RKO (cell line): ENCODE measurements around the gene DCN.

Experiments used
- DNase-seq: peaks from one replicate; pipeline ENCODE4 v3.0.0-alpha.2; 2016; ENCODE audit warnings: low spot score

Gene DCN

DNA sequence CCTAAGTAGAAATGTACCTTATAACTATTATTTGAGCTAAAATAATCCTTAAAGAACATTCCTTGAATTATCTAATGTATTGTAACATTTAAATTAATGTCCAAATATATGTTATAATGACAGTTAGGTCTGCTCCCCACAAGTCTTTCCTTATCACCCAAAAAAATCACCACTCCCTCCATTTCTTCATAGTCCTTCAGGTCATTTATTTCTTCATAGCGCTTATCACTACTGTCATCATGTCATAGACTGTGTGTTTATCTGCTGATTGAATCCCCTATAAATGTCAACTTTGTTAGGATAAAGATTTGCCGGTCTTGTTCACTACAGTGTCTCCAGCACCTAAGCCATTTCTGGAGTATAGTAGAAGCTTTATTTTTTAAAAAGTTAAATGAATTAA, 83.3 kb downstream of the DCN start:
- DNase-seq = no peak

DNA sequence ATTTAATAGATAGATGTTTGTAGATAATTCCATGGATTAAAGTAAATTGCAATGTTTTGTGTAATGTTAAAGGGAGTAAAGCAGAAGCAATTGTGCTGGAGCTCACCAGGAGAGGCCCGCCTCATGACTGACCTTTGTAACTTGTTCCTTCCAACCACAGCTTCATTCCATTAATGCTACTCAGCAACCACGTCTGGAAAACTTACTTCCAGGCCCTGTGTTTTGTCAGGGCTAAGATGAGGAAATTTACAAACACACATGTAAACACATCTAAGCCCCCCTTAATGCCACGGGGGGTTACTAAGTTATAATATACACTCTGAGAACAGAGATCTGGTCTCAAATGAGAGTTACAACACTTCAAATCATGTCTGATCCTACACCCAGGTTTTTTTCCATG, 83.7 kb downstream of the DCN start:
- DNase-seq = peak; percentile 4

DNA sequence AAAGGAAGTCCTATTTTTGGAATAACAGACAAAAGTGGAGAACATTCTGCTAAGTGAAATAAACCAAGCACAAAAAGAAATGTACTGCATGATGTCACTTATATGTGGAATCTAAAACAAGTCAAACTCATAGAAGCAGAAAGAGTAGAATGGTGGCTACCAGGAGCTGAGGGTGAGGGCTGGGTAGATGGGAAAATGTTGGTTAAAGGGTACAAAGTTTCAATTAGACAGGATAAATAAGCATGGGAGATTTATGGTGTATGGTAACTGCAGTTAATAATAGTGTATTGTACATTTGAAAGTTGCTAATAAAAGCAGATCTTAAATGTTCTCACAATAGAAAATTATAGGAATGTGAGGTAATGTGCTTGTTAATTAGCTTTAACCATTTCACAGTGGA, 84.2 kb downstream of the DCN start:
- no peak for DNase-seq

DNA sequence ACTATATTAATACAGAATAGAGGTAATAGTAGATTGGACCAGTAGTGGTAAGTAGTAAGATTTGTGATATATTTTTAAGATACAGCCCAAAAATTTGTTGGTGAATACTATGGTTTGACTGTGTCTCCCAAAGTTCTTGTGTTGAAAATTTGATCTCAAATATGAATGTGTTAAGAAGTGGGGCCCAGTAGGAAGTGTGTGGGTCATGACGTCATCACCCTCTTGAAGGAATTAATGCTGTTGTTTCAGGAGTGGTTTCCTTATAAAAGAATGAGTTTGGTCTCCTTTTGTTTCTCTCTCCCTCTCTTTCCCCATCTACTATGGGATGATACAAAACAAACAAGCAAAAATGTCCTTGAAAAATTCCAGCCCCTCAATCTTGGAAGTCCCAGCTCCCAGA, 87.7 kb downstream of the DCN start:
- no peak for DNase-seq

DNA sequence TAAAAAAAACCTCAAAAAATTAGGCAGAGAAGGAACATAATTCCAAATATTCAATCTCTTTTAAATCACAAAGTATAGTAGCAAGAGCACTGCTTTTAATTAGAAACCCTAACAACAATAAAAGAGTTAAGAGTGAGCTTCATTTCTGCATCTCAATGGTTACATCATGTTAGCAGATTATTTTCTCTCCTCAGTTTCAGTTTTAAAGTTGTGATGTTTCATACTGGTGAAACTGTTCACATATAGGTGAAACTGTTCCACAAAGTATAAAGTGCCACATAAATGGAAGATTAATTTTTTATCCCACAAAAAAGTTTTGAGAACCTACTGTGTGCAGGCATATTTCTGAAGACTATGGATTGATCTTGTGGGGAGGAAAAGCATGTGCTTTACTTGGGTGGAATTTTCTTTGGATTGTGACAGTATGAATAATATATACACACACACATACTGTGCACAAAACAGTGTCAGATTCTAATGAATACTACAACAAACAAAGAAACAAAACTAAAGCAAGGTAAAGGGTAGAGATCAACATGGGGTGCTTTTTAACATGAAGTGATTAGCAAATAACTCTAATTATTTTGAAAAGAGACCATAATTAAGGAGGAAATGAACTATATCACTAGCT, 88.5 kb downstream of the DCN start:
- DNase-seq = no peak

DNA sequence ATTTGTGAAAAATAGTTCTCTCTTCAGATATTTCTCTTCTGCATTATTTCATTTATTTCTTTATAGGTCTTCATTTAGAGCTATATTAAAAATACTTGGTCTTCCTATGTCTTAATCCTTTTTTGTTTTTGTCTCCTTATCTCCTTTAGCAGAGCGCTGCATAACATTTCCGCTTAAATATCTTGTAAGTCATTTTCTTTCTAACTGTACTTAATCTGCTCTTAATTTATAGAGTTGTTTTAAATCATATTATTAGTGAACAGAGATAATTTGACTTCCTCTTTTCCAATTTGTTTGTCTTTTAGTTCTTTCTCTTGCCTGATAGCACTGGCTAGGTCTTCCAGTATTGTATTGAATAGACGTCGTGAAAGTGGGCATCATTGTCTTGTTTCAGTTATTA, 89.3 kb downstream of the DCN start:
- DNase-seq = no peak

DNA sequence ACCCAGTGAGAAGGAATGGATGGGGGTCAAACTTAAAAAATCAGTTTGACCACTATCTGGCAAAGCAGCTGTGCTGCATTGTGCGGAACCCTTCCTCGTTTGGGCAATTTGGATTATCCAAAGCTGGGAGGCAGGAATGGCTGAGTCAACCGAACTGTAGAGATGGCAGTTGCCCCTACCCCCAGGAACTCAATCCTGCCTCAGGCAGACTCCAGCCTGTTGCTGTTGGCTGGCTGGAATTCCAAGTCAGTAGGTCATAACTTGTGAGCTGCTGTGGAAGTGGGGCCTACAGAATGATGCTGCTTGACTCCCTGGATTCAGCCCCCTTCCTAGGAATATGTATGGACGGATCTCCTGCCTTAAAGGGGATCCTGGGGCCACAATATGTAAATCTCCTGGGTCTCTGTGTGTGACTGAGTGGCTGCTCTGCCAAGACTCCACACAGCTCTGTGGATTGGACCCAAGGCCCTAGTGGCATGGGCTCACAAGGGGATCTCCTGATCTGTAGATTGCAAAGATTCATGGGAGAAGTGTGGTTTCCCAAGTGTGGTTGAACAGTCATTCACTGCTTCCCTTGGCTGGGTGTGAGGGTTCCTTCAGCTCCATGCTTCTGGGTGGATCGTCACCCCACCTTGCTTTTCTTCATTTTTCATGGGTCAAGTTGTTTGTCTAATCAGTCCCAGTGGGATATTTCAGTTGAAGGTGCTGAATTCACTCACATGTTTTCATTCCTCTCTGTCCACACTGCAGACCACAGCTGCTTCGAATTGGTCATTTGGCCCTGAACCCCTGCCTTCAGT, 90.5 kb downstream of the DCN start:
- no peak for DNase-seq
